Measurements from ENCODE around the gene GRM7.

- TF ChIP-seq POLR2AphosphoS5 (IDR thresholded peaks at IDR 0.05; ENCODE audit: low read depth, low read length): no peak
- no peak for TF ChIP-seq TAF1 (IDR thresholded peaks at IDR 0.05; ENCODE audit: borderline replicate concordance, insufficient read depth, low read length)
- TF ChIP-seq REST (IDR thresholded peaks at IDR 0.05; ENCODE audit: insufficient read depth in 1 of 2, low read depth in 2 of 2, low read length in 2 of 2): no peak
These were observed 754.1 kb downstream of the GRM7 start for GRCh38 chr3:7615043-7615442.

Data from PFSK-1 (cell line).